ENCODE data around the gene PCYT1A.

The PCYT1A gene

DNA sequence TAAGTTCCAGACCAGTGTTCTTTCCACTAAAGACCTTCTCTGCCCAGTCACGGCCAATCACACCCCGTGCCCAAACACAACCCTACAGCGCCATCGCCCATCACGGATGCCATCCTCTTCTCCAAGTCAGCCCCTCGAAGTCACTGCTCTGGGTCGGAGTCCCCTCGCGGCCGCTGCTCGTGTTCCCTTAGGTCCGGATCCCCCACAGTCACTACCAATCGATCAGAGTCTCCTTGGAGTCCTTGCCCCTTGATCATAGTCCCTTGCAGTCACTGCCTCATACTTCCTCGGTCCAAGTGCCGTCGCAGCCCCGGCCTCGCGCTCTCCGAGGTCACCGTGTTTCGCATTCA lies 461 bp downstream of the PCYT1A start:
- POLR2A ChIA-PET (ENCODE audit: low non-redundant PET): no interaction called here

DNA sequence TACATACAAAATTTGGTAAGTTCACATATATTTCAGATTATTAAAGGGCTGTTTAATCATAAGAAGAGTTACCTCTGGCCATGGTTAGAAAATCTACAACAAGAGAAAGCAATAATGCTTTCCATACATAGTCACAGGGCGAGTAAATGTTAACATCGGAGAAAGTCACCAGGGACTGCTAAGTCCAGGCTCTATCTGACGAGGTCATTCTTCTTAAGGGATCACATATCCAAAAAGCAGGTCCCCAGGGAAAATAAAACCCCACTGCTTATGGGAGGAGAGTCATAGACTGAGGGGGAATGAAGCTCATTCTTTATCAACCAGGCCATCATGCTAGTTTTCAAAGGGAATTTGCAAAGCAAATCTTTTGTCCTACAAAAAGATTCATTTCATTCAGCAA lies 3.1 kb downstream of the PCYT1A start:
- CTCF ChIA-PET: interaction anchor here (1.2 kb wide), 1 partner anchor 31 kb away, joined by 3 read pairs; no protein-coding TSS in a partner anchor
- POLR2A ChIA-PET (ENCODE audit: low non-redundant PET): no interaction called here
- DNase-seq (ENCODE audit: low spot score): no peak
- H3K27ac ChIP-seq: no peak overlapping the region
- TF ChIP-seq CTCF (conservative IDR thresholded peaks at IDR 0.05; ENCODE audit: low read depth): no peak

More for the DNA sequence above, 461 bp downstream of the PCYT1A start:
- H3K27ac ChIP-seq: peak overlapping the region; percentile 94
- TF ChIP-seq CTCF (conservative IDR thresholded peaks at IDR 0.05; ENCODE audit: low read depth): no peak
- peak; percentile 30 for DNase-seq (ENCODE audit: low spot score)
- CTCF ChIA-PET: no interaction called here

DNA sequence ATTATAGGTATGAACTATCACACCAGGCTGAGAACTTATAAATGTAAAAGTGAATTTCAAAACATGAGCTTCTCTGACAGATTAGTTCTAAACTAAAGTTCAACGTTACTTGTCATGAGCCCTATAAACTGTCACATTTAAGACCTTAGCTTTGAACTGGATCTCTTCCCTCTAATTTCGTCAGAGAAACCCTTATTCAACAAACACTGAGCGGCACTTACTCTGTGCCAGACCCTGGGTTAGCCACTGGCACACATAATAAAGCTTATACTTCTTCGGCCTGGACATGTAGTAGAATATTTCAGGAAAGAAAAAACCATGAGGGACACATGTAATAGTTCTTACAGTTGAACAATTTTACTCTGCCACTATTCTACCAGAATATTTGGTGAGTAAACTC lies 5.6 kb downstream of the PCYT1A start:
- ChIA-PET POLR2A (ENCODE audit: low non-redundant PET) (no interaction called here), CTCF (interaction anchor here (1.2 kb wide), 1 partner anchor 35 kb away, joined by 4 read pairs; no protein-coding TSS in a partner anchor)
- TF ChIP-seq CTCF (conservative IDR thresholded peaks at IDR 0.05; ENCODE audit: low read depth): no peak

GRCh38 chr3:196280689-196281440 lies 6.7 kb downstream of the PCYT1A start:
- no peak for DNase-seq (ENCODE audit: low spot score)
- ChIA-PET POLR2A (ENCODE audit: low non-redundant PET) (no interaction called here), CTCF (interaction anchor here (0.6 to 1.2 kb wide), 2 partner anchors 32 to 36 kb away, joined by 3 to 4 read pairs; no protein-coding TSS in a partner anchor)
- H3K27ac ChIP-seq: no peak overlapping the region
- TF ChIP-seq CTCF (conservative IDR thresholded peaks at IDR 0.05; ENCODE audit: low read depth): no peak

More for the DNA sequence above, 5.6 kb downstream of the PCYT1A start:
- peak overlapping the region; percentile 43; the same call in 1 of the 2 replicates for H3K27ac ChIP-seq
- no peak for DNase-seq (ENCODE audit: low spot score)

- no peak for TF ChIP-seq CTCF (conservative IDR thresholded peaks at IDR 0.05; ENCODE audit: low read depth)
- DNase-seq (ENCODE audit: low spot score): no peak
- H3K27ac ChIP-seq: no peak overlapping the region
- ChIA-PET CTCF (no interaction called here), POLR2A (ENCODE audit: low non-redundant PET) (no interaction called here)
Observed at GRCh38 chr3:196275126-196275525, 12.4 kb downstream of the PCYT1A start.

DNA sequence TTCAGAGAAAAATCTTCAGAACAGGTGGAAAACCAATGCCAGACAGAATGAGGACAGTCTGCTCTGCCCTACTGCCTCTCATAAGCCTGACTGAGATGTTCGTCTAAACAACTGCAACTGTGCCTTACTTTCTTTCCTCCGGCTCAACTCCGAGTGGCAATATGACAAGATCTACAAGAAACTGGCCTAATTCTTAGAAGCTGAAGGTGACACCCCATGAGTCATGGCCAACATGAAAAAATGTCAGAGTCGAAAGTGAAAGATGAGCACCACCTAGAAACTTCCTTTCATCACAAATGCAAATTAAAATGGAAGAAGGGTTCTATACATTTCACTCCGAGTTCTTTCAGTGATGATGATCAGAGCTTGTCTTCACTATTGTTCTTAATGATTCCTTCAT lies 12.9 kb downstream of the PCYT1A start:
- no peak overlapping the region for H3K27ac ChIP-seq
- CTCF ChIA-PET: no interaction called here
- no peak for TF ChIP-seq CTCF (conservative IDR thresholded peaks at IDR 0.05; ENCODE audit: low read depth)
- POLR2A ChIA-PET (ENCODE audit: low non-redundant PET): no interaction called here
- no peak for DNase-seq (ENCODE audit: low spot score)
